Esophagus mucosa (tissue), 1 donor: Measurements from ENCODE around the gene TREX2. TPM values are rescaled to one million over a fixed set of nuclear protein-coding genes. Genes with fewer than 3 reads are reported as not detected.

Experiments used
- ATAC-seq: fragments of 200-7000 bp; cut with Tn5 transposase; one replicate; pipeline ENCODE4 v1.9.1; 2020
- total RNA-seq: library from RNA; stranded (reverse); gene quantifications from one replicate; pipeline ENCODE4 v1.2.4, GENCODE V29; 2023
- donor health status: DM: yes; HTN: yes; CAD: no.

The TREX2 gene
- 2.0 TPM for total RNA-seq

- peak; percentile 3 for ATAC-seq
These were observed at the start of gene TREX2 for GRCh38 chrX:153445856-153446635. TREX2 (minus strand) TSS chrX:153446056; CDS start chrX:153445430, 626 bp downstream.

DNA sequence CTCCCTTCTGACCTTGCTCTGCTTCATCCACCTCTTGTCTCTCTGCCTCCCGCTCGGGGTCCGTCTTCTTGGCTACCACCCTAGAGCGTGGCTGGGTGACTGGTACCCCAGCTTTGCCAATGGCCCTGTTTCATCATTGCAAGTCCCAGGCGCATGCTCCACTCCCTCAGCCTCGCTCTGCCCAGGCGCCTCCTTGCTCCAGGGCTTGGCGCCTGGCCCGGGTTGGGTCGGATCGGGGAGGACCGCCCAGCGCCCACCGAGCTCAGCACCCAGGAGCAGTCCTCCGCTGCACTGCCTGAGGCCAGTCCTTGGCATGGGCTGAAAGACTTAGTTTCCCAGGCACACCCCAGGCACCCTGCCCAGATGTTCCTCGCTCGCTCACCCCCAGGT is 49.5 kb upstream of the TREX2 start:
- peak; percentile 47 for ATAC-seq

GRCh38 chrX:153494541-153495361 is 48.9 kb upstream of the TREX2 start, which contains the start of gene BGN:
BGN (plus strand) TSS chrX:153494980; CDS start chrX:153504632, 9,652 bp downstream.
- ATAC-seq = peak; percentile 2

DNA sequence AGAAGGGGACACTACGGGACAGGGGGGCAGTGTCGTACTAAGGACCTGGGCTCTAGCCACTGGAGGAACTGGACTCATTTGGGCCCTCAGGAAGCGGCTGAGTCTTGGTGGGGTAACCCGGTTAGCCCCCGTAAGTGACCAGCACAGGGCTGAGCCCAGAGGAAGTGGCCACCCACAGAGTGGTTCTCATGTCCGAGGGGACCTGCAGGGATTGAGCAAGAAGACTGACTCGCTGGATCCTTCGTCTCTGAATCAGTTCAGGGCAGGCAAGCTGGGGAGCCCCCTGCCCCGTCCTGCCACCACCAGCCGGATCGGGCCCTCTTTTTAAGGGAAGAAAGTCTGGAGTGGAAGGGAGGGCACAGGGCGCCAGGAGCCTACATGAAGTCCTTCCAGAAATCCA is 48.2 kb upstream of the TREX2 start:
- no peak for ATAC-seq

DNA sequence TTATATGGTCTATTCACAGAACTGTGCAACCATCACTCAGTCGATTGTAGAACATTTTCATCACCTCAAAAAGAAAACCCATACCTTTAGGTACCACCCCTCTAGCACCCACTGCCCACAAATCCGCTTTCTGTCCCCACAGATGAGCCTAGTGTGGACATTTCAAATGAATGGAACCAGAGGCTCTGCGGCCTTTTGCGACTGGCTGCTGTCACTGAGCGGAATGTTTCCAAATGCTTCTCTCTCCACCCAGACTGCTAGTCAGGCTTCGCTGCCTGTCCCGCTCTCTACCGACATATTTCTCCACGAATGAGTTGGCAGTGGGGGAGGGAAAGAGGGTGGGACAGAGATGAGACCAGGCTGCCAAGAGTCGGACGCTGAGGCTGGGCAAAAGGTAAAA is 47.2 kb upstream of the TREX2 start:
- ATAC-seq = no peak

GRCh38 chrX:153492543-153492942 is 46.7 kb upstream of the TREX2 start:
- ATAC-seq = no peak

GRCh38 chrX:153491918-153492317 is 46.1 kb upstream of the TREX2 start:
- ATAC-seq = no peak

DNA sequence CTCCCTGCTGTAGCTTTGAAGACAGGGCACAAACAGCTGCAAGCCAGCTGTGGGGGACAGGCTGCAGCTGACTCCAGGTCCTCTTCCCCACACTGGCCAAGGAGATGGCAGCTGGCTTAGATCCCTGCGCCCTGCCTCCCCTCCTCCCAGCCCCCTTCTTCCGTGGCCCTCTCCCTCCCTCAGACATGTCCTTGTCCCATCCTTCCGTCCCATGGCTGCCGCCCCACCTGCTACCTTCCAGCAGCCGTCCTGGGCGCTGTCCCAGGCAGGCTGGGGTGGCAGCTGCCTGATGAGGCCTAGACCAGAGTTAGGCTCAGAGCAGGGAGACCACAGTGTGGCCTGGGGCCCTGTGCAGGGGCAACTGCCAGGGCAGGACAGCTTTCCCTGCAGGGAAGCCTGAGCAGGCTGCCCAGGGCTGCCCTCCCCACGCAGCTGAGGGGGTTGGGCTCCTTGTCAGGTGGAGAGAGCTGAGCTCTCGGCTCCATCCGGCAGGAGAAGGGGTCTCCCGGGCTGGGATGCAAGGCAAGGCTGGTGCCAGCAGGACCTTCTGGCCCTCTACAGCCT is 45.6 kb upstream of the TREX2 start:
- no peak for ATAC-seq

GRCh38 chrX:153490217-153490930 is 44.5 kb upstream of the TREX2 start:
- no peak for ATAC-seq

DNA sequence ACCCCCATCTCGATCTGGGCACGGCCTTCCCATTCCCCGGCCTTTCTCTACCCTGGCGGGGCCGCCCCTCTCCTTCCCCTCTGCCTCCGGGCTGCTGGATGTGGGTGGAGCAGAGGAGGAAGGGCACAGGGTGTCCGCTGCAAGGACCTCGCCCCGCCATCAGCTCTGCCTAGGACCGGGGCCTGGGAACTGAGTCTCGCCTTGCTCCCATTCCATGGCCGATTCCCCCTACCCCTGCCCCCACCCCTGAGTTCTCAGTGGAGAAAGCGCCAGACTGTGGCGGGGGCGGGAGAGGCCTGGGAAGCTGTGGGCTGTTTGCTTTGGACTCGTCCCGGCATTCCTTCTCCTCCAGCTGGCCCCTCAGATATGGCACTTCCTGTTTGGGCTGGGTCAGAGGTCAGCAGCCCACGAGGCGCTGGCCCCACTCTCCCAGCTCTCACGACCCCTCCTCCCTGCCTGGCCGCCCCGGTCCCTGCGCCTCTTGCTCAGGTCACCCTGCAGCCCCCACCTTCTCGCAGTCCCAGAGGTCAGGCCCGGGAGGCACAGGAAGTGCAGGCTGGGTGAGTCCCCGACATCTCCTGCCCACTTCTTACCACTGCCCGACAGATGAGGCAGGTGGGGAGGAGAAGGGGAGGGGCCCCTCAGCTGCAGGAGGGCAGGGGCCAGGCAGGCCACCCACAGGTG is 42.5 kb upstream of the TREX2 start:
- no peak for ATAC-seq

GRCh38 chrX:153487590-153488071 is 41.8 kb upstream of the TREX2 start:
- peak; percentile 16 for ATAC-seq

GRCh38 chrX:153486171-153486570 is 40.3 kb upstream of the TREX2 start:
- ATAC-seq = no peak

DNA sequence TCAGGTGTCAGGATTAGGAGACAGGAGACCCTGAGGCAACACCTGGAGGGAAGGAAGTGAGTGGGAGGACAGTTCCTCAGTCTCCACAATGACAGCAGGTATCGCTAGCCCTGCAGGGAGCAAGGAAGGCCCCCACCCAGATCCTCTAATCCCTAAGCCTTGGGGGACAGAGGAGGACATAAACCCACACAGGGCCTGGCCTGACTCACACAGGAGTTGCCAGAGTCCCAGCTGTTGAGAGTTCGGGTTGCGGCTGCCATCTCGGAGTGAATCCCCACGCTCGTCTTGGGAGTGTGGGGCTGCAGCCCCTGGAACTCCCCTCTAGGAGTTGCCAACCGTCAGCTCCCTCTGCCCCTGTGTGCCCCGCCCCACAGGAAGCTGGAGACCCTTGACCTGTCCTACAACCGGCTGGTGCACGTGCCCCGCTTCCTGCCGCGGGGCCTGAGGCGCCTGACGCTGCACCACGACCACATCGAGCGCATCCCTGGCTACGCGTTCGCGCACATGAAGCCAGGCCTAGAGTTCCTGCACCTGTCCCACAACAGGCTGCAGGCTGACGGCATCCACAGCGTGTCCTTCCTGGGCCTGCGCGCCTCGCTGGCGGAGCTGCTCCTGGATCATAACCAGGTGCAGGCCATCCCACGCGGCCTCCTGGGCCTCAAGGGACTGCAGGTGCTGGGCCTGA is 39.7 kb upstream of the TREX2 start:
- no peak for ATAC-seq

GRCh38 chrX:153482376-153483015 is 36.6 kb upstream of the TREX2 start:
- no peak for ATAC-seq

GRCh38 chrX:153481043-153481442 is 35.2 kb upstream of the TREX2 start:
- no peak for ATAC-seq

GRCh38 chrX:153478746-153479145 is 32.9 kb upstream of the TREX2 start:
- ATAC-seq = no peak

DNA sequence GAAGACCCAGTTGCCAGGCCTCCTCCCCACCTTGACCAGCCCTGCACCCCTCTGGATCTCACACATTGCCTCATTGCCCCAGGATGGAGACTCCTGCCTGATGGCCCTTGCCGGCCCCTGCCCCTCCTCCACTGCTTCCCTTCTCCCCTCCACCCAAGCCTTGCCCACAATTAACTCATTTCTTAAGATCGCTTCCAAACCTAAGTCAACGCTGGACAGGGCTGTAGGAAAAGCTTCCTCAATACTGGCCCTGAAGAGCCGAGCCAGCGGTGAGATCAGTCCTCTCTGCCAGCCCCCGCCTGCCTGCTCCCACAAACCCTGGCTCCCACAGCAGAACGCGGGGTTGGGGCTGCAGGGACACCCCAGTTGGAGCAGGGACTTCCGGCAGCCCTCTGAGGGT is 32.0 kb upstream of the TREX2 start:
- ATAC-seq = no peak

GRCh38 chrX:153477364-153477857 is 31.6 kb upstream of the TREX2 start:
- ATAC-seq = no peak

- no peak for ATAC-seq
These were observed 31.0 kb upstream of the TREX2 start for GRCh38 chrX:153476666-153477363.

- ATAC-seq = no peak
These were observed 30.0 kb upstream of the TREX2 start for GRCh38 chrX:153475751-153476281.
